D341Med (cell line): ENCODE results near the gene TMEM163.

ENCODE experiments used
- DNase-seq: peaks from one replicate; pipeline ENCODE4 v3.0.0; 2012; ENCODE audit warnings: low spot score

The TMEM163 gene

GRCh38 chr2:134457765-134458472 is 260.9 kb downstream of the TMEM163 start:
- DNase-seq = no peak

DNA sequence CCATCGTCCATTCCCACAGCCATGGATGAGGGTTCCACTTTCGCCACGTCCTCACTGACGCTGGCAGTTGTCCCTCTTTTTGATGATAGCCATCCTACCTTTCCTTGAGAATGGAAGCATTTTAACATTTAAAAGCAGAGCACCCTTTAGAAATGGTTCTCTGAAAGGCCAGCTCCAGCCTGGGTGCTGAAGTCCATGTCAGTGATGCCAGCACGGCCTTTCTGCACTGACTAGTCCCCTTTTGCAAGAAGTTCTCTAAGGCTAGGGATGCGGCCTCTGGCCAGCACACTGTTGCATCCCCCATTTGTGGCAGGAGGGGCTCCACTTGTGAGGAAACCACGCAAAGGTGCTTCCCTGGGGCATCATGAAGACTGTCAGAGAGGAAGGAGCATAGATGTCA is 261.4 kb downstream of the TMEM163 start:
- no peak for DNase-seq

DNA sequence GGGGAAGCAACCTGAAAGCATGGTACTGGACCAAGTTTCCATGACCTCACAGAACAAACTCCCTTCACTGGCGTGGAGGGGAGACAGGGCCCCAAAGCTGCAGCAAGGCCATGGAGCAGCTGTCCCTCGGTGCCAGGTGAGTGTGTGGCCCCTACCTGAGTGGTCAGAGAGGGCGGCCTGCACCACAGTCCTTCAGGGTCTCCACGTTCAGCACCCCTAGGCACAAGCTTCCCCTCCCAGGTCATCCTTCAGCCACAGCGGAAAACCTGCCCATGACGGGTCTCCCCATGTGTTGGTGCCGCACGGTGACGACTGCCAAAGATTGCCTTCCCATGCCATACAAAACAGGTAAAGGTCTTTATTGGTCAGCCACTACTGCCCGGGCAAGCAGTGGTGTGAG is 263.4 kb downstream of the TMEM163 start:
- DNase-seq = no peak

DNA sequence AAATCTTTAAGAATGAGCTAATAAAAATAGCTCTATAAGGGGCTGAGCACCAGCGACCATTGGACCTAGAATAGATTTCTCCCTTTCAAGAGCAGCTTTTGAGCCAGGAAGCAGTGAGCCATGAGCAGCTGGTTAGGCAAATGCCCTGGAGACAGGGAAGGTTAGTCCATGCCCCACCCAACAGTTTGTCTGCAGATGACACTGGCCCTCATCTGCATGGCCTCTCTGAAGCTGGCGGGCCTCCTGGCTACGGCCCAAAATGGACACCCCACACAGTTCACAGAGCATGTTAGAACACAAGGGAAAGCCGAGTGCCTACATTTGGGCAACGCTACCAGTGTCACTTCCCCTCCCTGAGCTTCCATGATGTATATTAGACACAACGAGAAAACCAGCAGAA is 263.9 kb downstream of the TMEM163 start:
- DNase-seq = no peak

- no peak for DNase-seq
Observed at GRCh38 chr2:134454426-134454825, 264.4 kb downstream of the TMEM163 start.

- no peak for DNase-seq
Observed at GRCh38 chr2:134453973-134454372, 264.8 kb downstream of the TMEM163 start.

GRCh38 chr2:134453476-134453875 is 265.3 kb downstream of the TMEM163 start:
- no peak for DNase-seq

DNA sequence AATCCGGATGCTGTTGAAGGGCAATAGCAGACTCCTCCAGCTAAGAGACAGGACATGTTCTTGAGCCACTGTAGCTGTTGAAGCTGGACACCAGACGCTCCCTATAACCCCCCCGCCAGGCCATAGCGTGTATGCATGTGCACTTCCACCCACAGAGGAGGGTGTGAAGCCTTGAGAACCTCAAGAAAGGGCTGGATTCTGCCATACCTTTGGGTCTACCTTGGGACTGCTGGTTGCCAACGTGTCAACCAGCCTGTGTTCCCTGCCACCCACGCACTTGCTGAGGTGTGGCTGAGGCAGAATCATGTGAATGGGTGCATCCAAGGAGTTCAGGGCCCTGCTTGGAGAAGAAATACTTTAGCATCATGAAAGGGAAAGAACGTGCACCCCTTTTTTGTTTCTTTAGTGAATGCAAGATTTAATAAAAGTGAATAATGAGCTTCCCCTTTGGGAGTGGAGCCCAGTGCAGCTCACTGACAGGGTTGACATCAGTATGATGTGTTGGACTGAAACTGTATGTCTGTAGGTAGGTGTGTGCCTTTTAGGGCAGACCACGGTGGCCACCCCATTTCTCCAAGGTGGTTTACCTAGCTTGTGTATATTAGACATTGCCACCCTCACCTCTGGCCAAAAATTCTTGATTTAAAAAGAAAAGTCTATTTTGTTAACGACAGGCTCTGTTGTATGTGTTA is 266.6 kb downstream of the TMEM163 start:
- no peak for DNase-seq

DNA sequence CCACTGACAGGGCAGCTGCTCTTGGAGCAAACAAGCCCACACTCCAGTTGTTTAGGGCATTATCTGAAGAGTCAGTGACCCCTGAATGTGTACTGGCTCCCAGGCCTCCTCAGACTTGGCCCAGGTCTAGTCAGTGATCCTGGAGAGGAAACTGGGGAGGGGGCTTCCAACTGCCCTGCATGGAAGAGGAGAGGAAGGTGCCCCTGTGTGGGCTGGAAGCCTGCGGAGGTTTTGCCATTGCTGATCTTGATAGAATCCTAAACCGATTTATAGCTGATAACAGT is 267.5 kb downstream of the TMEM163 start:
- no peak for DNase-seq

DNA sequence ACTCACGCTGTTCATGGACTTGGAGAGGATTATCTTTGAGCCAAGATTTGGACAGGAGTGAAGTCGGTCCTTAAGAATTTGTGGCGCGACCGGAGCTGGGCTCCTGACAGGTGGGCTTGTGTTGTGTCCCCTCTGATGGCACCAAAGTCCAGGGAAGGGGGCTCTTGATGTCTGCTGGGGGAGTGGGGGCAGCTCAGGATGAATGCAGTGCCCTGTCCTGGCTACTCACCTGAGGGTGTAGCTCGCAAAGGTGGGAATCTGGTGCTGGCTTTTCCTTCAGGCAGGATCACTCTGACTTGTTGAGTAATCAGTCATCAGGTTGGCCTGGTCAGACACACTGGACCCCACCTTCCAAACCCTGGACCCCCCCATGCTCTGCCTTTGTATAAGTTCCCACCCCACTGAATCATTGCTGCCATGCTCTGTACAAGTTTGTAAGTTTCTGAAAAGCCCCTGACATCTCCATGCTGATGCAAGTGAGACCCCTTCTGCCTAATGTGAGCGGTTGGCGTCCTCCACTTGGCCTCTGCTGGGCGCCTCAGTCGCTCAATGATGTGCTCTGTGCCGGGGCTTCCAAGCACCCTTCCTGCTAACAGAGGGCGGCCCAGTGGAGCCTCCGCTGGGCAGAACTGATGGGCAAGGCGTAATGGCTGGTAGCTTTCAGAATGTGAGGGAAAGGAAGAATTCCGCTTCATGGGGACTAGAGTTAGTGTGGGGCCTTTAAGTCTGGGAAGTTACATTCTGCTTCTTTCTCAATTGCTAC is 268.9 kb downstream of the TMEM163 start:
- DNase-seq = no peak

DNA sequence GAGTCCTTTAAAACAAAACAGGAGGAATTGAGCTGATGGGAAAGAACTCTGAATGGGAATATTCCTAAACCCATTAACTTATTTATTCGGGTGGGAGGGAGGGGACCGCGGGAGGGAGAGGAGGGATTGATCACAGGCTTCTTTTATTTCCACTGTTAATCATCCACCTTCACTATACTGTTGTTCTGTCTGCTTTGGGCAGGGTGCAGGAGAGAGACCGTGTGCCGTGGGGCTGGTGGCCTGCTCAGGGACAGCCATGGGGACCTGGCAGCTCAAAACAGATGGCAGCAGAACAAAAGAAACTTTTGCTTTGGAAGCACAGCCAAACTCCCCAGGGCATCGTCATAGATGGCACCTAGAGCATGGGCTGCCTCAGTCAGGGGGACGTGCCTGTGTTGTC is 269.6 kb downstream of the TMEM163 start:
- no peak for DNase-seq

DNA sequence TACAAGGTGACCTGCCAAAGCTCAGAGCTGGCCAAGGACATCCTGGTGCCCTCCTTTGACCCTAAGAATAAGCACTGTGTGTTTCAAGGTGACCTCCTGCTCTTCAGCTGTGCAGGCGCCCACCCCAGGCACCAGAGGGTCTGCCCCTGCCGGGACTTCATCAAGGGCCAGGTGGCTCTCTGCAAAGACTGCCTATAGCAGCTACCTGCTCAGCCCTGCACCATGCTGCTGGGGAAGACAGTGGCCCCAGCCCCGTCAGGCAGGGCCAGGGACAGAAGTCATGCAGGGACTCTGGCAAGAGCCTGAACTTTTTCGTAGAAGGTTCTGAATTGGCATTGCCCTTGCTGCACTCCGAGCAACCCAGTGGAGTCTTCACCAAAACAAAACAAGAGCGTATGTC is 270.1 kb downstream of the TMEM163 start:
- no peak for DNase-seq

GRCh38 chr2:134447669-134448068 is 271.1 kb downstream of the TMEM163 start:
- DNase-seq = no peak

- DNase-seq = peak; percentile 57
Observed at GRCh38 chr2:134446383-134447017, 272.3 kb downstream of the TMEM163 start.

GRCh38 chr2:134445985-134446382 is 272.8 kb downstream of the TMEM163 start:
- no peak for DNase-seq

DNA sequence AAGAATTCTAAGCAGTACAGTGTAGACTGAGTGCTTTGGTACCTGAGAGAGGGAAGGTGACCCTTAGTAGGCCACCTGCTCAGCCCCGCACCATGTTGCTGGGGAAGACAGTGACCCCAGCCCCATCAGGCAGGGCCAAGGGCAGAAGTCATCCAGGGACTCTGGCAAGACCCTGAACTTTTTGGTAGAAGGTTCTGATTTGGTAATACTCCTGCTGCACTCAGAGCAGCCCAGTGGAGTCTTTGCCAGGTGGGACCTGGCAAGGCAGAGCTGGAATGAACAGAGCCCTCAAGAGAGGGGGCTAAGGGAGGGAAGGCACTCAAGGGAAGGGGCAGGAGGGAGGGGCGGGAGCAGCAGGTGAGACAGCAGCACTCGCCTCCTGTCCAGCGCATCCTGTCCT is 273.7 kb downstream of the TMEM163 start:
- no peak for DNase-seq

DNA sequence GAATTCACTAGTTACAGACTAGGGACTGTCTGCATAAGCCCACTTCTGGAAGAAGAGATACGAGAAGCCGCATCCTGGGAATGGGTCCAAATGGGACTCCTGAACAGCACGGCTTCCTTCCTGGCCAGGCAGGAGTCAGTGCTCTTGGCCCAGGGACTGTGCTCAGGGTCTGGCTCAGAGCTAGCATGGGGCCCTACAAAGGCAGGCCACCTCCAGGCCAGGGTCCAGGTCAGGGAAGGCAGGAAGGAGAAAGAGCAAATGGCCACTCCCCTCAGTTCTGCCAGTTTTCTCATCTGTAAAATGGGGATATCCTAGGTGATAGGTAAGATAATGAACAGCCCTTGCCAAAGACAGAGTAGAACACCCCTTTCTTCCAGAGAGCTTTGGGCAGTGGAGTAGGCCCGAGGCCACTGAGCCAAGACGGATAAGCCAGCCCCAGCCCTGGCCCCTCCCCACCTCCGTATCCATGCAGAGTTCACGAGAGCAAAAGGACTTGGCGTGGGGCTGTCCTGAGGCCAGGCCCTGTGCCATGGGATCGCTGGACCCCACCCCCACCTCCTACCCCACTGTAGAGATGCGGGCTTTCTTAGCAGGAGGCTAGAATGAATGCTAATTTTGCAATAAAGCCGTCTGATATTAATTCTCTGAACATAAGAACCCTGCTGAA is 274.9 kb downstream of the TMEM163 start:
- DNase-seq = no peak

GRCh38 chr2:134441153-134441863 is 277.5 kb downstream of the TMEM163 start:
- no peak for DNase-seq

GRCh38 chr2:134440336-134440909 is 278.4 kb downstream of the TMEM163 start:
- DNase-seq = no peak

DNA sequence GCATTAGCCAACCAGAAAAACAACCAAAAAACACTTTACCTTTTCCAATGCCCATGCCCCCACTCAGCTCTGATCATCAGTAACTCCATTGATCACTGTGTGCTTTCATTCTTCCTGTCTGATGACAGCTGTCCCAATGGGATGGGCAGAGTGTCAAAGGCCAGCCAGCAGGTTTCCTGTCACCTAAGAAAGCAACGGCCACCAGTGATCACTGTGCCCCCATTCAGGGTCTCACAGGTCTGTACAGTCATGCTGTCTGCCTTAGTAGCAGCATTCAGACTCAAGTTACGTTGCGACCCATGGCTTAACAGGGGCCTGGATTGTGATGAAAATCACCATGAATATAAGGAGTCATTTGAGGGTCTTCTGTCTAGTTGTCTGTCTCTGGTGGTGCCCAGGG is 280.4 kb downstream of the TMEM163 start:
- no peak for DNase-seq

DNA sequence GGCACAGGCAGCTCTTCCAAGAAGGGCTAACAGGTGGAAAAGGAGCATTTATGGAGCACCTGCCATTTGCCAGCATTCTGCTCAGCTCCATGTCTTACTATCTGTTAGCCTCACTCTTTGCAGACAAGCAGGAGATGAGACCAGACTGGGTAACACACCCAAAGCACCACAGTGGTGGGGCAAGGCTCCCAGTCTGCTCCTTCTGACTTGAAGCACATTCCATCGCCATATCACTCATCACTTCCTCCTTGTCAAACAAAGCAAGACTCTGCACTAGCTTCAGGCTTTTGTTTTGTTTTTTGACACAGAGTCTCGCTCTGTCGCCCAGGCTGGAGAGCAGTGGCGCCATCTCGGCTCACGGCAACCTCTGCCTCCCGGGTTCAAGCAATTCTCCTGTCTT is 282.1 kb downstream of the TMEM163 start:
- no peak for DNase-seq
